ENCODE results near the gene ZNF132. TPM values are rescaled to one million over a fixed set of nuclear protein-coding genes. Genes with fewer than 3 reads are reported as not detected.

The ZNF132 gene
- total RNA-seq, 4 donors from 2014 or later: 3.0 to 5.1 (median 3.5) TPM

DNA sequence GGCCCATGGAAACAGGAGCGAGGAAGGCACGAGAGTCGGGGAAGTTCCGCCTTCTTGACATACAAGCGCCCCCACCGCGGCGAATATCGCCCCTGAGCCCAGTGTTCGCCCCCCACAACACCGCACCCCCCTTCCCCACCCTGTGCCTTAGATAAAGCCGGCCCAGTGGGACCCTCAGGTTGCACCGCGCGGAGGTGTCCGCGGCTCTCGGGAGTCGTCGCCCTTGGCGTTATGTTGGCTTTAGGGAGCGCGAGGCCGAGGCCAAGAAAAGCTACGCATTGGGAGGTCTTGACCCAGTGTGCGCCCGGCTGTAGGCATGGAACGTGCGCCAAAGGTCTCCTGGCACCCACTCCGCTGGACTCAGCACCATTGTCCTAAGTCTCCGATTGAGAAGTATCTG, 603 bp upstream of the ZNF132 start:
- in situ Hi-C loops (cut with MboI; ENCODE audit: low pct_ligation_motif_present in 1 of 4, low pct_unique_long_range_greater_than_20kb in 1 of 4, low sequenced_read_pairs in 3 of 4) (no loop called here), intact Hi-C loops (cut with DNase I; ENCODE audit: low total_unique reads) (no loop called here)
- peak overlapping the region; percentile 42 to 86 (median 64) for H3K4me3 ChIP-seq
- H3K36me3 ChIP-seq: peaks cover 0 to 26% (median 6%) of the 10 kb centered on the region in 4 donors
- H3K4me1 ChIP-seq: peaks cover 0 to 15% (median 10%) of the 10 kb centered on the region in 4 donors
- no peak for DNase-seq
- TF ChIP-seq, protein P1, sequence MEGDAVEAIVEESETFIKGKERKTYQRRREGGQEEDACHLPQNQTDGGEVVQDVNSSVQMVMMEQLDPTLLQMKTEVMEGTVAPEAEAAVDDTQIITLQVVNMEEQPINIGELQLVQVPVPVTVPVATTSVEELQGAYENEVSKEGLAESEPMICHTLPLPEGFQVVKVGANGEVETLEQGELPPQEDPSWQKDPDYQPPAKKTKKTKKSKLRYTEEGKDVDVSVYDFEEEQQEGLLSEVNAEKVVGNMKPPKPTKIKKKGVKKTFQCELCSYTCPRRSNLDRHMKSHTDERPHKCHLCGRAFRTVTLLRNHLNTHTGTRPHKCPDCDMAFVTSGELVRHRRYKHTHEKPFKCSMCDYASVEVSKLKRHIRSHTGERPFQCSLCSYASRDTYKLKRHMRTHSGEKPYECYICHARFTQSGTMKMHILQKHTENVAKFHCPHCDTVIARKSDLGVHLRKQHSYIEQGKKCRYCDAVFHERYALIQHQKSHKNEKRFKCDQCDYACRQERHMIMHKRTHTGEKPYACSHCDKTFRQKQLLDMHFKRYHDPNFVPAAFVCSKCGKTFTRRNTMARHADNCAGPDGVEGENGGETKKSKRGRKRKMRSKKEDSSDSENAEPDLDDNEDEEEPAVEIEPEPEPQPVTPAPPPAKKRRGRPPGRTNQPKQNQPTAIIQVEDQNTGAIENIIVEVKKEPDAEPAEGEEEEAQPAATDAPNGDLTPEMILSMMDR (IDR thresholded peaks at IDR 0.05): no peak
- TF ChIP-seq POLR2AphosphoS5 (IDR thresholded peaks at IDR 0.05): no peak
- H3K9me3 ChIP-seq: peaks cover 23 to 34% of the 10 kb centered on the region in 2 donors
- no peaks in the 10 kb centered on the region for H3K27me3 ChIP-seq
- WGBS, 2 donors (ENCODE audit: low coverage in 1 of 2): 45% methylated on average over 31 of the region's 31 CpGs; no CpG with 5 or more reads in 1 of the 2 donors
- H3K27ac ChIP-seq: peak overlapping the region; percentile 69 to 90 (median 75)

DNA sequence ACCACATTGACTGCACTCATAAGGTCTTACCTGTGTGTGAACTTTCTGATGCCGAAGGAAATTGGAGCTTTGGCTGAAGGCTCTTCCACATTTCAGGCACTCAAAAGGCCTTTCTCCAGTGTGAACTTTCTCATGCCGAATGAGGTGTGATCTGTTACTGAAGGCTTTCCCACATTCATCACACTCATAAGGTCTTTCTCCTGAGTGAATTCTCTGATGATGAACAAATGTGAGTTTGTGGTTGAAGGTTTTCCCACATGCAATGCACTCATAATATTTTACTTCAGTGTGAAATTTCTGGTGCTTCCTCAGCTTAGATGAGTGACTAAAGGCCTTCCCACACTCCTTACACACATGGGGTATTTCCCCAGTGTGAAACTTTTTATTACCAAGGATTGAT, 5.7 kb downstream of the ZNF132 start:
- 97% methylated on average over 2 of the region's 2 CpGs; no CpG with 5 or more reads in 1 of the 2 donors for WGBS, 2 donors (ENCODE audit: low coverage in 1 of 2)
- H3K4me1 ChIP-seq: peaks cover 0 to 1% (median under 1%) of the 10 kb centered on the region in 4 donors
- in situ Hi-C loops (cut with MboI; ENCODE audit: low pct_ligation_motif_present in 1 of 4, low pct_unique_long_range_greater_than_20kb in 1 of 4, low sequenced_read_pairs in 3 of 4): no loop called here
- no peak for TF ChIP-seq POLR2A (IDR thresholded peaks at IDR 0.05)
- no peak for TF ChIP-seq POLR2AphosphoS5 (IDR thresholded peaks at IDR 0.05)
- TF ChIP-seq EP300 (IDR thresholded peaks at IDR 0.05; ENCODE audit: low read depth): no peak
- TF ChIP-seq, protein P1 (IDR thresholded peaks at IDR 0.05): no peak
- H3K27ac ChIP-seq: no peak overlapping the region
- no peaks in the 10 kb centered on the region for H3K27me3 ChIP-seq
- intact Hi-C loops (cut with DNase I; ENCODE audit: low total_unique reads): no loop called here
- H3K36me3 ChIP-seq: peaks cover 7 to 64% (median 26%) of the 10 kb centered on the region in 4 donors
- DNase-seq: no peak
- H3K9me3 ChIP-seq: peaks cover 86 to 94% of the 10 kb centered on the region in 2 donors
- H3K4me3 ChIP-seq: no peak overlapping the region

DNA sequence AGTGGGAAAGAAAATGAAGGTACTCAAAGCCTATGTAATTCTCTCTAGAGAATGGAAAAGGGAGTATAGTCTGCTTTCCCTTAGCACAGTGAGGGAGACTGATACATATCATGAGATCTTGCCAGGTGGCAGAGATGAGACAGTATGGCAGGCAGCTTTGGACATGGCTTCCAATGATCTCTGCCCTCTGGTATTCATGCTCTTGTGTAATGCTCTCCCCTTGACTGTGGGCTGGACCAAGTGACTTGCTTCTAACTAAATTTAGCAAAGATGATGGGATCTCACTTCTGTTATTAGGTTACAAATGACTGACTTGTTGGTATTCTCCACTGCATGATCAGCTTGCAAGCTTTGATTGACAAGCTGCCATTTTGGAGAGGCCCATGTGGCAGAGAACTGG, 10.2 kb downstream of the ZNF132 start:
- intact Hi-C loops (cut with DNase I; ENCODE audit: low total_unique reads): no loop called here
- no peak for TF ChIP-seq POLR2AphosphoS5 (IDR thresholded peaks at IDR 0.05)
- no peak for TF ChIP-seq EP300 (IDR thresholded peaks at IDR 0.05; ENCODE audit: low read depth)
- TF ChIP-seq, protein P1 (IDR thresholded peaks at IDR 0.05): no peak
- no peak for TF ChIP-seq POLR2A (IDR thresholded peaks at IDR 0.05)
- Histone ChIP-seq H3K36me3 (peaks cover 7 to 30% (median 16%) of the 10 kb centered on the region in 4 donors), H3K27me3 (no peaks in the 10 kb centered on the region), H3K27ac (no peak overlapping the region), H3K9me3 (peaks cover 71 to 80% of the 10 kb centered on the region in 2 donors), H3K4me1 (no peaks in the 10 kb centered on the region), H3K4me3 (no peak overlapping the region)
- in situ Hi-C loops (cut with MboI; ENCODE audit: low pct_ligation_motif_present in 1 of 4, low pct_unique_long_range_greater_than_20kb in 1 of 4, low sequenced_read_pairs in 3 of 4): no loop called here
- DNase-seq: no peak

DNA sequence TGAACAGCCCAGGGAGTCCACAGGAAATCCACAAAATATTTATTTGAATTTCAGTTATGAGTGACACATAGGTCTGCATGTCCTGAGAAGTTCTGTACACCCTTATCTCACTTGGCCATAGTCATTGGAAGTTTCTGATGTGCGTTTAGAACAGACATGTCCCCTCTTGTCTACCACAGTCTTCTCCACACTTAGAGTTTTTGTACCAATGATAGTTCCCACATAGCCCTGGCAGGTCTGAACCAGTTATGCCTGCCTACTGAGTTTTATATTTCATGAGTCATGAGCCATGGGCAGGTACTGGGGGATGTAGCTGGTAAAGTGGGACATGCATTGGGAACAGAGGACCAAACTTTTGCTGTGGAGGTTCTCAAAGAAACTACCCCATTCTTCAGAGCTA, 11.3 kb downstream of the ZNF132 start:
- H3K27me3 ChIP-seq: no peaks in the 10 kb centered on the region
- no peak for DNase-seq
- no peaks in the 10 kb centered on the region for H3K4me1 ChIP-seq
- 73% methylated on average over 1 of the region's 1 CpG; no CpG with 5 or more reads in 1 of the 2 donors for WGBS, 2 donors (ENCODE audit: low coverage in 1 of 2)
- H3K36me3 ChIP-seq: peaks cover 0 to 19% (median 6%) of the 10 kb centered on the region in 4 donors
- no peak for TF ChIP-seq POLR2AphosphoS5 (IDR thresholded peaks at IDR 0.05)
- TF ChIP-seq EP300 (IDR thresholded peaks at IDR 0.05; ENCODE audit: low read depth): no peak
- no peak for TF ChIP-seq POLR2A (IDR thresholded peaks at IDR 0.05)
- TF ChIP-seq, protein P1 (IDR thresholded peaks at IDR 0.05): no peak
- no peak overlapping the region for H3K27ac ChIP-seq
- intact Hi-C loops (cut with DNase I; ENCODE audit: low total_unique reads) (no loop called here), in situ Hi-C loops (cut with MboI; ENCODE audit: low pct_ligation_motif_present in 1 of 4, low pct_unique_long_range_greater_than_20kb in 1 of 4, low sequenced_read_pairs in 3 of 4) (no loop called here)
- H3K4me3 ChIP-seq: no peak overlapping the region
- peaks cover 60 to 69% of the 10 kb centered on the region in 2 donors for H3K9me3 ChIP-seq
